ENCODE measurements around the gene PTPA.
A peak's percentile ranks its signal among the peaks of the same experiment; 100 is the strongest.

PTPA gene

DNA sequence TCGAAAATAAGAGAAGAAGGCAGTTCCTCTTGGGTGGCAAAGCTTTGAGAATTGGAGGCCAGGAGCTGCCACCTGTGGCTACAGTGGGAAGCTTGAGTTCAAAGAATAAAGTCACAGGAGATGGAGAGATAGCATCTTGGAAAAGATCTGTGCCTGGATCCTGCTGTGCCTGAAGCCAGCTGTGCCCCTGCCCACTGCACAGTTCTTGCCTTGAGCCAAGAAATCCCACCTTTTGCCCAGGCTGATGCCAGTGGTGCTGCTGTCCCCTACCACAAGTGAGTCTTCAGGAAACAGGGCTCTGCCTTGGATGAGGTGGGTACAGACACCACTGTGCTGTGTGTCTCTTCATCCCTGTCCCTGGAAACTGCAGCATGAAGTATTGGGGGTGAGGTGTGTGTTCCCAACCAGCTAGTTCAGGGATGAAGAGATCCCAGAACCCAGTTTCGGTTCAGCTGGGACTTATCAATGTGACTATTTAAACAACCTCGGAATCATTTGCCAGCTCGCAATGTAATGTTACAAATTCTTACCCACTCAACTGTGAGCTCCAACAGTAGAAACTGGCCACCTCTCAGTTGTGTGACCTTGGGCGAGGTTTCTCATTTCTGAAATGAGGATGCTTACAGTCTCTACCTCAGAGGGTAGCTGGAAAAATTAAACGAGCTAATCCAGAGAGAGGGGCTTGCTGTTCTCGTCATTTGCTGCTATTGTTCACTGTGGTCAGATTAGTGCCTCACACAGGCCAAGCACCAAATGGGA, 61.0 kb downstream of the PTPA start:
- TF ChIP-seq, protein P1, sequence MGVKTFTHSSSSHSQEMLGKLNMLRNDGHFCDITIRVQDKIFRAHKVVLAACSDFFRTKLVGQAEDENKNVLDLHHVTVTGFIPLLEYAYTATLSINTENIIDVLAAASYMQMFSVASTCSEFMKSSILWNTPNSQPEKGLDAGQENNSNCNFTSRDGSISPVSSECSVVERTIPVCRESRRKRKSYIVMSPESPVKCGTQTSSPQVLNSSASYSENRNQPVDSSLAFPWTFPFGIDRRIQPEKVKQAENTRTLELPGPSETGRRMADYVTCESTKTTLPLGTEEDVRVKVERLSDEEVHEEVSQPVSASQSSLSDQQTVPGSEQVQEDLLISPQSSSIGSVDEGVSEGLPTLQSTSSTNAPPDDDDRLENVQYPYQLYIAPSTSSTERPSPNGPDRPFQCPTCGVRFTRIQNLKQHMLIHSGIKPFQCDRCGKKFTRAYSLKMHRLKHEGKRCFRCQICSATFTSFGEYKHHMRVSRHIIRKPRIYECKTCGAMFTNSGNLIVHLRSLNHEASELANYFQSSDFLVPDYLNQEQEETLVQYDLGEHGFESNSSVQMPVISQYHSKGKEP (tag by site-specific recombination; IDR thresholded peaks at IDR 0.05), result no peak
- peak; percentile 66 for TF ChIP-seq SCRT2 (tag by site-specific recombination; IDR thresholded peaks at IDR 0.05)
- no peak for TF ChIP-seq GLI4 (tag by site-specific recombination; IDR thresholded peaks at IDR 0.05)
- TF ChIP-seq ZNF37A (tag by site-specific recombination; IDR thresholded peaks at IDR 0.05), result no peak
- TF ChIP-seq ZIC2 (tag by site-specific recombination; IDR thresholded peaks at IDR 0.05), result 0 out of 2 replicates have a peak, but pooled peaks have one; percentile 38
- TF ChIP-seq SCRT1 (tag by site-specific recombination; IDR thresholded peaks at IDR 0.05; ENCODE audit: borderline replicate concordance), result 0 out of 2 replicates have a peak, but pooled peaks have one; percentile 31
- Histone ChIP-seq H3K4me1 (ENCODE audit: control insufficient read depth, insufficient read depth, low read length) (peaks cover 7% of the 10 kb centered on the region), H3K27ac (ENCODE audit: extremely low read depth, low read depth, low read length) (no peak overlapping the region), H3K36me3 (ENCODE audit: control insufficient read depth in 2 of 2, insufficient read depth in 1 of 2, low read length in 2 of 2) (no peaks in the 10 kb centered on the region), H3K4me3 (ENCODE audit: low read depth, low read length) (no peak overlapping the region), H3K9me3 (ENCODE audit: control insufficient read depth, insufficient read depth, low read depth, low read length) (no peaks in the 10 kb centered on the region)
- ChIA-PET POLR2A (interaction anchor here (0.6 to 1.3 kb wide), 5 partner anchors 26 to 437 kb away, joined by 3 to 4 read pairs (median 3); no protein-coding TSS in a partner anchor), CTCF (interaction anchor here (0.6 to 8.6 kb wide), 19 partner anchors 7 to 470 kb away, joined by 3 to 104 read pairs (median 4); partner anchors contain the start of gene C9orf50)

DNA sequence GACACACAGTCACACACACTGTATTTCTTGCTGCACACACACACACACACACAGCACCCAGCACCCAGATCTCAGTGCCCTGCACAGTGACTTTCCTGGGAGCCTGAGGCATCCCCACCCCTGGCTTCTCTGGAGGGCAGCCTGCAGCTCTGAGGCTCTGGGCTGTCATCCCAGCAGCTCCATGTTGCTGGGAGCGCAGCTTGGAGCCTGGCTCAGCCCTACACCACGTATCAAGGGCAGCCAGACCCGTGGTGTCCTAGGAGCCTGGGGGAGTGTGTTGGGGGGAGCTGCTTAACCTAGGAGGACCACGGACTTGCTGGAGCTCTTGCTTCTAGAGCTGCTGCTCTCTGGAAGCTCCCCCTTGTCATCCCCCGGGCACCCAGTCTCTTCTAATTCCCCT, 61.6 kb downstream of the PTPA start:
- H3K4me1 ChIP-seq (ENCODE audit: control insufficient read depth, insufficient read depth, low read length), result peaks cover 7% of the 10 kb centered on the region
- no peaks in the 10 kb centered on the region for H3K9me3 ChIP-seq (ENCODE audit: control insufficient read depth, insufficient read depth, low read depth, low read length)
- ChIA-PET POLR2A (interaction anchor here (0.6 to 4.0 kb wide), 7 partner anchors 26 to 436 kb away, joined by 3 to 42 read pairs (median 4); no protein-coding TSS in a partner anchor), CTCF (interaction anchor here (0.6 to 8.6 kb wide), 19 partner anchors 8 to 448 kb away, joined by 3 to 104 read pairs (median 5); partner anchors contain the start of genes C9orf50 and PTPA)
- no peak for TF ChIP-seq ZNF596 (tag by site-specific recombination; IDR thresholded peaks at IDR 0.05)
- TF ChIP-seq, protein P2, sequence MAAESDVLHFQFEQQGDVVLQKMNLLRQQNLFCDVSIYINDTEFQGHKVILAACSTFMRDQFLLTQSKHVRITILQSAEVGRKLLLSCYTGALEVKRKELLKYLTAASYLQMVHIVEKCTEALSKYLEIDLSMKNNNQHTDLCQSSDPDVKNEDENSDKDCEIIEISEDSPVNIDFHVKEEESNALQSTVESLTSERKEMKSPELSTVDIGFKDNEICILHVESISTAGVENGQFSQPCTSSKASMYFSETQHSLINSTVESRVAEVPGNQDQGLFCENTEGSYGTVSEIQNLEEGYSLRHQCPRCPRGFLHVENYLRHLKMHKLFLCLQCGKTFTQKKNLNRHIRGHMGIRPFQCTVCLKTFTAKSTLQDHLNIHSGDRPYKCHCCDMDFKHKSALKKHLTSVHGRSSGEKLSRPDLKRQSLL (tag by site-specific recombination; IDR thresholded peaks at IDR 0.05), result peak; percentile 64; the same call in 1 of the 2 replicates
- no peak overlapping the region for H3K27ac ChIP-seq (ENCODE audit: extremely low read depth, low read depth, low read length)
- no peaks in the 10 kb centered on the region for H3K36me3 ChIP-seq (ENCODE audit: control insufficient read depth in 2 of 2, insufficient read depth in 1 of 2, low read length in 2 of 2)
- H3K4me3 ChIP-seq (ENCODE audit: low read depth, low read length), result no peak overlapping the region

DNA sequence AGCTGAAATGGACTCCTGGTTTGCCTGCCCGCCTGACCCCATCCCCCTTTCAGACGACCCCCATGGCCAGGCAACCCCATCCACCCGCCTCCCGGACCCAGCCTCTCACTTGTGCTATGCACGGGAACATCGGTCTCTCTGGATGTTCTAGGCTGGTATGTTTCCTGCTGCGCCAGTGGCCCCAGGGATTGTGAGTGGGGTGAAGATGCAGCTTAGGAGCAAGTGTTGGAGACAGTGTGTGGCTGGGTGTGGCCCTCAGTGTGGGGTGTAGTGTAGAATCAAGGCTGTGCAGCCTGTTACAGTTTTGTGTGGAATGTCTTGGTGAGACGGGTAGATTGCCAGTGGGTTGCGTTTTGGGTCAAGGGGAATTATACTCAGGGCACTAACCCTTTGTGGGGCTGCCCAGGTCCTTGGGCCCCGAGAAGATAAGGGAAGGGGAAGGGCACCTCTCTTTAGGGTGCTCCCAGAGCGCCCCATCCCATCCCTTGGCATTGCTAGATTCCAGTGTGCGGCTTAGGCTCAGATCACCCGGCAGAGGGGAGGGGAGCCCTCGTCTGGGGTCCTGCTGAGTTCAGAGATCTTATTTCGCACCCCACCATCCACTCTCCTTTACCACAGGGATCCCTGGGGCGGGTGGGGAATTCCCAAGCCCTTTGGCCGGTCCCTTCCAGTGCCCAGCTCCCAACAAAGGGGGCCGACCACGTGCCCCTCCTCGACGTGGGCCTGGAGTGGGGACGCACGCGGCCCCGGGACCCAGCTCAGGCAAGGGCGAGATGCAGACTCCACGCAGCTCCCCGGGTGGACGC, 62.3 kb downstream of the PTPA start:
- Histone ChIP-seq H3K27ac (ENCODE audit: extremely low read depth, low read depth, low read length) (no peak overlapping the region; the same call in 1 of the 2 replicates), H3K4me3 (ENCODE audit: low read depth, low read length) (peak overlapping the region; percentile 26), H3K9me3 (ENCODE audit: control insufficient read depth, insufficient read depth, low read depth, low read length) (no peaks in the 10 kb centered on the region), H3K36me3 (ENCODE audit: control insufficient read depth in 2 of 2, insufficient read depth in 1 of 2, low read length in 2 of 2) (no peaks in the 10 kb centered on the region), H3K4me1 (ENCODE audit: control insufficient read depth, insufficient read depth, low read length) (peaks cover 7% of the 10 kb centered on the region)
- ChIA-PET POLR2A (interaction anchor here (1.1 to 4.0 kb wide), 9 partner anchors 24 to 452 kb away, joined by 4 to 42 read pairs (median 7); partner anchors contain the start of gene NTMT1), CTCF (interaction anchor here (0.6 to 8.6 kb wide), 40 partner anchors 9 to 538 kb away, joined by 3 to 104 read pairs (median 4); partner anchors contain the start of genes C9orf50 and PTPA)
- TF ChIP-seq, protein P3, sequence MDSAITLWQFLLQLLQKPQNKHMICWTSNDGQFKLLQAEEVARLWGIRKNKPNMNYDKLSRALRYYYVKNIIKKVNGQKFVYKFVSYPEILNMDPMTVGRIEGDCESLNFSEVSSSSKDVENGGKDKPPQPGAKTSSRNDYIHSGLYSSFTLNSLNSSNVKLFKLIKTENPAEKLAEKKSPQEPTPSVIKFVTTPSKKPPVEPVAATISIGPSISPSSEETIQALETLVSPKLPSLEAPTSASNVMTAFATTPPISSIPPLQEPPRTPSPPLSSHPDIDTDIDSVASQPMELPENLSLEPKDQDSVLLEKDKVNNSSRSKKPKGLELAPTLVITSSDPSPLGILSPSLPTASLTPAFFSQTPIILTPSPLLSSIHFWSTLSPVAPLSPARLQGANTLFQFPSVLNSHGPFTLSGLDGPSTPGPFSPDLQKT (IDR thresholded peaks at IDR 0.05; ENCODE audit: borderline replicate concordance, low read depth, low read length), result no peak
- TF ChIP-seq ZNF292 (tag by site-specific recombination; IDR thresholded peaks at IDR 0.05; ENCODE audit: borderline replicate concordance, low read depth) (no peak), ZNF677 (tag by site-specific recombination; IDR thresholded peaks at IDR 0.05) (no peak), ZNF48 (tag by site-specific recombination; IDR thresholded peaks at IDR 0.05) (no peak), ZSCAN30 (tag by site-specific recombination; IDR thresholded peaks at IDR 0.05) (no peak), ZNF596 (tag by site-specific recombination; IDR thresholded peaks at IDR 0.05) (no peak), ZNF426 (tag by site-specific recombination; IDR thresholded peaks at IDR 0.05) (no peak), ZNF707 (tag by site-specific recombination; IDR thresholded peaks at IDR 0.05) (no peak), ZNF16 (tag by site-specific recombination; IDR thresholded peaks at IDR 0.05; ENCODE audit: low read depth) (no peak)
- TF ChIP-seq, protein P4, sequence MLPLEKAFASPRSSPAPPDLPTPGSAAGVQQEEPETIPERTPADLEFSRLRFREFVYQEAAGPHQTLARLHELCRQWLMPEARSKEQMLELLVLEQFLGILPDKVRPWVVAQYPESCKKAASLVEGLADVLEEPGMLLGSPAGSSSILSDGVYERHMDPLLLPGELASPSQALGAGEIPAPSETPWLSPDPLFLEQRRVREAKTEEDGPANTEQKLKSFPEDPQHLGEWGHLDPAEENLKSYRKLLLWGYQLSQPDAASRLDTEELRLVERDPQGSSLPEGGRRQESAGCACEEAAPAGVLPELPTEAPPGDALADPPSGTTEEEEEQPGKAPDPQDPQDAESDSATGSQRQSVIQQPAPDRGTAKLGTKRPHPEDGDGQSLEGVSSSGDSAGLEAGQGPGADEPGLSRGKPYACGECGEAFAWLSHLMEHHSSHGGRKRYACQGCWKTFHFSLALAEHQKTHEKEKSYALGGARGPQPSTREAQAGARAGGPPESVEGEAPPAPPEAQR (tag by site-specific recombination; IDR thresholded peaks at IDR 0.05), result no peak

Measured in HEK293 (cell line).